Right renal cortex interstitium (tissue), 3 donors: Measurements from ENCODE around the gene PSG11. TPM values are rescaled to one million over a fixed set of nuclear protein-coding genes. Genes with fewer than 3 reads are reported as not detected.
"Not testable (repeated sequence)": the region's sequence is repeated elsewhere in the genome, so short reads cannot be mapped to it uniquely, and the experiment has no call there.

Experiments
- DNase-seq, 3 donors: peaks; one replicate each; pipeline ENCODE4 v3.0.0-alpha.2; 2013; ENCODE audit warnings: low read depth in 3 of 3, low spot score in 2 of 3
- polyA plus RNA-seq, 3 donors: library from polyadenylated mRNA; unstranded; fragments of 120-200 nt; gene quantifications; one replicate each; pipeline ENCODE4 v1.2.1, GENCODE V29; 2013; ENCODE audit not compliant: insufficient read length in 3 of 3

The PSG11 gene
- polyA plus RNA-seq, 3 donors, result 0.18 TPM; not detected in 2

DNA sequence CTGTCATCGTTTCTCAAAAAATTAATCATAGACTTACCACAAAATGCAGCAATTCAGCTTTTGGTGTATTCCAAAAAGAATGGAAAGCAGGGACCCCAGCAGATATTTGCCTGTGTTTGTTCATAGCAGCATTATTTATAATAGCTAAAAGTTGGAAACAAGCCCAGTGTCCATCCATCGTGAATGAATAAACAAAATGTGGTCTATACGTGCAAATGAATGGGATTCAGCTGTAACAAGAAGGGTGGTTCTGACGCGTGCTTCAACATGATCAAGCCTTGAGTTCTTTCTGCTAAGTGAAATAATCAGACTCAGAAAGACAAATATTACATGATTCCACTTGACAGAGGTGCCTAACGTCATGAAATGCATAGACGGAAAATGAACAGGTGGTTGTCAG is 36.4 kb downstream of the PSG11 start:
- no peak for DNase-seq

- DNase-seq, result not testable (repeated sequence)
These were observed 37.1 kb downstream of the PSG11 start for GRCh38 chr19:42989186-42989585.

DNA sequence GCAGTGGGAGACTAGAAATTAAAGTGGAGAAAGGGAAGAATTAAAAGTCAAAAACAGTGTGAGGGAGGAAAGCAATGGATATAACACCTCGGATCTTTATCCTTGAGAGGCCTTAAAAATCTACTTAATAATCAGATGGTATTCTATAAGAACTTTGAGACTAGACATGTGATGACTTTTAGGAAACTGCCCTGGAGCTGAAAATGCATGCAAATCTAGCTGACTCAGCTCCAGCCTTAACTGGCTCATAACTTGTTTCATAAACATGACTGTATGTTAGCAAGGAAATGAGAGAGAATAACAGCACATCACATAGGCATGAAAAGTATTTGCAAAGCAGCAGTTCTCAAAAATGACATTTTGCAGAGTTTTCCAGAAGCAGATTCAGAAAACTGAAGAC is 38.1 kb downstream of the PSG11 start:
- not testable (repeated sequence) for DNase-seq

GRCh38 chr19:42985588-42985987 is 40.7 kb downstream of the PSG11 start:
- no peak for DNase-seq

GRCh38 chr19:42982111-42982510 is 44.2 kb downstream of the PSG11 start:
- DNase-seq, result not testable (repeated sequence)

GRCh38 chr19:42971451-42971850 is 54.8 kb downstream of the PSG11 start:
- not testable (repeated sequence) for DNase-seq

DNA sequence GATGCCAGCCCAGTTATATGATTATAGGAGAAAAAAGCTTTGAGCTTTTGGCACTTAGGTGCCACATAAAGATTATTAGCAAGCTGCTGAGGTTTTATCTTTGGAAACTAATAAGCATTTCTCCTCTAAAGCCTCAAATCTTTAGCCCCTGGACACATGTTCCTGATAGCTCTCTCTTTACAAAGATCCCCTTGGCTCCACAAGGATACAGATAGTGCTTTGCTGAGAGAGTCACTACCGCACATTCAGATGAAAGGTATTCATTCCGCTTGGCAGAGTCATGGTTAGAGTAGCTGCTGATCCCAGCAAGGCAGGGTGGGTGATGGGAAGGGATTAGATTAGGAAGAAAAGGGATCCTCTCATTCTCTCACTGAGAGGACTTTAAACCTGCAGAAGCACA is 61.1 kb downstream of the PSG11 start:
- no peak for DNase-seq

DNA sequence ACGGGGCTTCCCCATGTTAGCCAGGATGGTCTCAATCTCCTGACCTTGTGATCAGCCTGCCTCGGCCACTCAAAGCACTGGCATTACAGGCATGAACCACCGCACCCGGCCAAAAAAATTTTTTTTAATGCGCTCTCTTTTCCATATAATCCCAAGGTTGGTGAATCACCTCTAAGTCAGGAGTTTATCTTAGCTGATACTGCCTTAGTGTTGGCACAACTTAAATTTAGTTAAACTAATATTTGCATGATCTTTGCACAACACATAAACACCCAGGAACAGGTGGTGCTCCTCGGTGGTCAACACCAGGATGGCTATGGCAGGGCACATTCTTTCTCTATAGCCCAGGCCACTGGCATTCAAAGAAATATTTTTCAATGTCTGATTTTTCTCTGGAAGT is 65.2 kb downstream of the PSG11 start:
- DNase-seq, result no peak

Other genes starting within 250 kb of the PSG11 start
- under 1 TPM in 2 of 3 donors, not detected in 1; 0.11 to 0.78 TPM for gene PSG1, start 146.8 kb downstream of the PSG11 start, polyA plus RNA-seq
- under 1 TPM in 1 of 3 donors, not detected in 2; 0.10 TPM for gene PSG6, start 108.6 kb downstream of the PSG11 start, polyA plus RNA-seq
- under 1 TPM in 1 of 3 donors, not detected in 2; 0.35 TPM for gene PSG7, start 89.3 kb downstream of the PSG11 start, polyA plus RNA-seq
- gene PSG2, start 56.2 kb upstream of the PSG11 start, polyA plus RNA-seq, result not detected
- under 1 TPM in 1 of 3 donors, not detected in 2; 0.67 TPM for gene PSG5, start 160.1 kb upstream of the PSG11 start, polyA plus RNA-seq
- gene PSG4, start 179.2 kb upstream of the PSG11 start, polyA plus RNA-seq, result under 1 TPM in 1 of 3 donors, not detected in 2; 0.28 TPM
- gene PSG9, start 243.1 kb upstream of the PSG11 start, polyA plus RNA-seq, result under 1 TPM in 1 of 3 donors, not detected in 2; 0.22 TPM